Measurements from ENCODE around the gene GNPTG. TPM values are rescaled to one million over a fixed set of nuclear protein-coding genes. Genes with fewer than 3 reads are reported as not detected.

GNPTG gene
- total and polyA plus RNA-seq, 2 of the 13 experiments (the other 11 are each of a cell fraction or from before 2014, with no cell fraction given): 22.7 to 71.1 TPM

GRCh38 chr16:1338119-1338730 is 13.5 kb upstream of the GNPTG start (continued):
- TF ChIP-seq ZNF510 (CRISPR knock-in tag; IDR thresholded peaks at IDR 0.05; ENCODE audit: low read depth): no peak
- peak; percentile 78 for TF ChIP-seq HNRNPL (IDR thresholded peaks at IDR 0.05; ENCODE audit: low read depth, low read length)
- no peak for TF ChIP-seq ZBTB37 (CRISPR knock-in tag; IDR thresholded peaks at IDR 0.05)
- no peak for TF ChIP-seq GRHL1 (CRISPR knock-in tag; conservative IDR thresholded peaks at IDR 0.05)
- TF ChIP-seq, protein P1, sequence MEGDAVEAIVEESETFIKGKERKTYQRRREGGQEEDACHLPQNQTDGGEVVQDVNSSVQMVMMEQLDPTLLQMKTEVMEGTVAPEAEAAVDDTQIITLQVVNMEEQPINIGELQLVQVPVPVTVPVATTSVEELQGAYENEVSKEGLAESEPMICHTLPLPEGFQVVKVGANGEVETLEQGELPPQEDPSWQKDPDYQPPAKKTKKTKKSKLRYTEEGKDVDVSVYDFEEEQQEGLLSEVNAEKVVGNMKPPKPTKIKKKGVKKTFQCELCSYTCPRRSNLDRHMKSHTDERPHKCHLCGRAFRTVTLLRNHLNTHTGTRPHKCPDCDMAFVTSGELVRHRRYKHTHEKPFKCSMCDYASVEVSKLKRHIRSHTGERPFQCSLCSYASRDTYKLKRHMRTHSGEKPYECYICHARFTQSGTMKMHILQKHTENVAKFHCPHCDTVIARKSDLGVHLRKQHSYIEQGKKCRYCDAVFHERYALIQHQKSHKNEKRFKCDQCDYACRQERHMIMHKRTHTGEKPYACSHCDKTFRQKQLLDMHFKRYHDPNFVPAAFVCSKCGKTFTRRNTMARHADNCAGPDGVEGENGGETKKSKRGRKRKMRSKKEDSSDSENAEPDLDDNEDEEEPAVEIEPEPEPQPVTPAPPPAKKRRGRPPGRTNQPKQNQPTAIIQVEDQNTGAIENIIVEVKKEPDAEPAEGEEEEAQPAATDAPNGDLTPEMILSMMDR (CRISPR knock-in tag; IDR thresholded peaks at IDR 0.05): peak; percentile 81
- TF ChIP-seq, protein P2, sequence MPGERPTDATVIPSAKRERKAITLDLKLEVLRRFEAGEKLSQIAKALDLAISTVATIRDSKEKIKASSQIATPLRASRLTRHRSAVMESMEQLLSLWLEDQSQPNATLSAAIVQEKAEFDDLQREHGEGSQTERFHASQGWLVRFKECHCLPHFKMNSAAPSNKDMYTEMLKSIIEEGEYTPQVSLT (CRISPR knock-in tag; IDR thresholded peaks at IDR 0.05; ENCODE audit: borderline replicate concordance, low read depth): no peak
- no peak for TF ChIP-seq ZNF513 (CRISPR knock-in tag; conservative IDR thresholded peaks at IDR 0.05)
- TF ChIP-seq, protein P3, sequence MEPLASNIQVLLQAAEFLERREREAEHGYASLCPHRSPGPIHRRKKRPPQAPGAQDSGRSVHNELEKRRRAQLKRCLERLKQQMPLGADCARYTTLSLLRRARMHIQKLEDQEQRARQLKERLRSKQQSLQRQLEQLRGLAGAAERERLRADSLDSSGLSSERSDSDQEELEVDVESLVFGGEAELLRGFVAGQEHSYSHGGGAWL (CRISPR knock-in tag; IDR thresholded peaks at IDR 0.05): no peak
- TF ChIP-seq IRX3 (CRISPR knock-in tag; IDR thresholded peaks at IDR 0.05; ENCODE audit: borderline replicate concordance, low read depth): no peak
- TF ChIP-seq, protein P4, sequence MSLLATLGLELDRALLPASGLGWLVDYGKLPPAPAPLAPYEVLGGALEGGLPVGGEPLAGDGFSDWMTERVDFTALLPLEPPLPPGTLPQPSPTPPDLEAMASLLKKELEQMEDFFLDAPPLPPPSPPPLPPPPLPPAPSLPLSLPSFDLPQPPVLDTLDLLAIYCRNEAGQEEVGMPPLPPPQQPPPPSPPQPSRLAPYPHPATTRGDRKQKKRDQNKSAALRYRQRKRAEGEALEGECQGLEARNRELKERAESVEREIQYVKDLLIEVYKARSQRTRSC (CRISPR knock-in tag; IDR thresholded peaks at IDR 0.05; ENCODE audit: low read depth): no peak
- TF ChIP-seq GTF2F1 (IDR thresholded peaks at IDR 0.05; ENCODE audit: low read length): no peak
- TF ChIP-seq THAP8 (CRISPR knock-in tag; IDR thresholded peaks at IDR 0.05; ENCODE audit: borderline replicate concordance): no peak
- TF ChIP-seq FOXP4 (CRISPR knock-in tag; IDR thresholded peaks at IDR 0.05): no peak
